ENCODE results near the gene WWC2.

WWC2 gene

GRCh38 chr4:183360161-183360919 is 261.3 kb downstream of the WWC2 start:
- no peak for DNase-seq

GRCh38 chr4:183362036-183362435 is 263.0 kb downstream of the WWC2 start:
- DNase-seq, result no peak

GRCh38 chr4:183362916-183363542 is 264.0 kb downstream of the WWC2 start:
- no peak for DNase-seq

- DNase-seq, result no peak
Observed at GRCh38 chr4:183364025-183364424, 265.0 kb downstream of the WWC2 start.

- DNase-seq, result no peak
Observed at GRCh38 chr4:183366206-183366835, 267.3 kb downstream of the WWC2 start.

- DNase-seq, result no peak
Observed at GRCh38 chr4:183369073-183369472, 270.0 kb downstream of the WWC2 start.

Measured in activated CD4-positive, alpha-beta T cell treated with anti-CD3 and anti-CD28 coated beads, Interleukin-2, amount 50 U/mL, for 4 hours (primary cell).